Ascending aorta (tissue), 2 donors: Measurements from ENCODE around the gene NMT1. TPM values are rescaled to one million over a fixed set of nuclear protein-coding genes. Genes with fewer than 3 reads are reported as not detected.

Source experiments
- DNase-seq, 2 donors: peaks; one replicate each; pipeline ENCODE4 v3.0.0-alpha.2; 2019; ENCODE audit warnings: low spot score in 2 of 2
- H3K27ac ChIP-seq, 2 donors: fragments of 200-600 bp; sonication (generic); one replicate each; pipeline ENCODE4 v1.5.1; 2016 to 2017; ENCODE audit warnings: mild to moderate bottlenecking in 1 of 2
- H3K27me3 ChIP-seq: fragments of 200-600 bp; sonication (generic); one replicate; pipeline ENCODE4 v1.5.1; 2017
- H3K36me3 ChIP-seq, 2 donors: fragments of 200-600 bp; sonication (generic); one replicate each; pipeline ENCODE4 v1.5.1; 2016
- H3K4me1 ChIP-seq, 2 donors: fragments of 200-600 bp; sonication (generic); one replicate each; pipeline ENCODE4 v1.5.1; 2016 to 2017; ENCODE audit warnings: mild to moderate bottlenecking in 1 of 2
- H3K4me3 ChIP-seq, 2 donors: fragments of 200-600 bp; sonication (generic); one replicate each; pipeline ENCODE4 v1.5.1; 2016 to 2017; ENCODE audit warnings: mild to moderate bottlenecking in 1 of 2
- H3K9me3 ChIP-seq, 2 donors: fragments of 200-600 bp; sonication (generic); one replicate each; pipeline ENCODE4 v1.5.1; 2016
- CTCF ChIP-seq, 3 experiments: fragments of 200-600 bp in 2 of 3; fragments of 450-650 bp in 1 of 3; sonication (generic) in 2 of 3; IDR thresholded peaks; one replicate each; pipeline ENCODE4 v1.5.1; 2016 to 2019; ENCODE audit warnings: antibody characterized with exemption in 3 of 3, mild to moderate bottlenecking in 1 of 3, moderate library complexity in 1 of 3
- intact Hi-C: fragments of 100-400 bp; cut with DNase I; formaldehyde crosslinking; loops from one replicate; pipeline ENCODE4 v1.15.1; 2023
- total RNA-seq: library from RNA; depleted of rRNA; stranded (reverse); fragments of >200 nt; gene quantifications from one replicate; pipeline ENCODE4 v1.1.0, GENCODE V29; 2016

The NMT1 gene
- 89.7 TPM for total RNA-seq

- H3K4me1 ChIP-seq = peaks cover 11 to 41% of the 10 kb centered on the region in 2 donors
- H3K4me3 ChIP-seq = peak within 1 kb of the TSS; percentile 82 to 84
- intact Hi-C loops = loop anchor here (1.0 to 2.0 kb wide), 3 partner anchors 10 to 72 kb away; partner anchors contain the start of genes DCAKD and PLCD3
- H3K27me3 ChIP-seq = no peaks in the 10 kb centered on the region
- peak; percentile 97 to 100 for DNase-seq
- no peaks in the 10 kb centered on the region for H3K9me3 ChIP-seq
- no peak for TF ChIP-seq CTCF (IDR thresholded peaks at IDR 0.05)
- peak within 1 kb of the TSS; percentile 90 to 94 for H3K27ac ChIP-seq
- no peaks in the 10 kb centered on the region for H3K36me3 ChIP-seq
Measured at GRCh38 chr17:45060797-45061605, at the start of gene NMT1. Gene NMT1, plus strand, starts transcription at chr17:45061317. Its CDS starts 13 bp downstream, at chr17:45061330.

DNA sequence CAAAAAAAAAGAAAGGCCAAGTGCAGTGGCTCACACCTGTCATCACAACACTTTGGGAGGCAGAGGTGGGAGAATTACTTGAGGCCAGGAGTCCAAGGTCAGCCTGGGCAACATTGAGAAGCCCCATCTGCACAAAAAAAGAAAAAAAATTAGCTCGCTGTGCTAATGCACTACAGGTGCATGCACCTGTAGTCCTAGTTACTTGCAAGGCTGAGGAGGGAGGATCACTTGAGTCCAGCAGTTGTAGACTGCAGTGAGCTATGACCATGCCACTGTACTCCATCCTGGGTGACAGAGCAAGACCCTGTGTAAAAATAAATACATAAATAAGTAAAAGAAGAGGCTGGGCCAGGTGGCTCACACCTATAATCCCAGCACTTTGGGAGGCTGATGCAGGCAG lies 49.4 kb upstream of the NMT1 start:
- Histone ChIP-seq H3K4me3 (no peak overlapping the region), H3K27me3 (no peaks in the 10 kb centered on the region), H3K4me1 (no peaks in the 10 kb centered on the region), H3K27ac (no peak overlapping the region), H3K9me3 (no peaks in the 10 kb centered on the region), H3K36me3 (no peaks in the 10 kb centered on the region)
- DNase-seq = no peak
- intact Hi-C loops = no loop called here
- TF ChIP-seq CTCF (IDR thresholded peaks at IDR 0.05) = no peak

GRCh38 chr17:45013021-45013997 lies 47.8 kb upstream of the NMT1 start:
- intact Hi-C loops = no loop called here
- H3K27me3 ChIP-seq = no peaks in the 10 kb centered on the region
- H3K27ac ChIP-seq = no peak overlapping the region

GRCh38 chr17:45016237-45016636 lies 44.9 kb upstream of the NMT1 start:
- DNase-seq = no peak
- Histone ChIP-seq H3K4me1 (peaks cover 0 to 11% of the 10 kb centered on the region in 2 donors), H3K27ac (no peak overlapping the region), H3K9me3 (no peaks in the 10 kb centered on the region), H3K36me3 (no peaks in the 10 kb centered on the region), H3K27me3 (no peaks in the 10 kb centered on the region), H3K4me3 (no peak overlapping the region)
- intact Hi-C loops = loop anchor here (5.0 kb wide), 1 partner anchor 181 kb away; no protein-coding TSS in a partner anchor
- TF ChIP-seq CTCF (IDR thresholded peaks at IDR 0.05) = no peak

More at GRCh38 chr17:45013021-45013997, 47.8 kb upstream of the NMT1 start:
- H3K9me3 ChIP-seq = no peaks in the 10 kb centered on the region
- H3K36me3 ChIP-seq = no peaks in the 10 kb centered on the region
- no peak for TF ChIP-seq CTCF (IDR thresholded peaks at IDR 0.05)
- DNase-seq = no peak
- no peak overlapping the region for H3K4me3 ChIP-seq
- H3K4me1 ChIP-seq = no peaks in the 10 kb centered on the region

GRCh38 chr17:45016823-45017222 lies 44.3 kb upstream of the NMT1 start:
- intact Hi-C loops = loop anchor here (5.0 kb wide), 1 partner anchor 180 kb away; no protein-coding TSS in a partner anchor

More at GRCh38 chr17:45016823-45017222, 44.3 kb upstream of the NMT1 start:
- Histone ChIP-seq H3K9me3 (no peaks in the 10 kb centered on the region), H3K36me3 (no peaks in the 10 kb centered on the region), H3K4me3 (no peak overlapping the region), H3K4me1 (peaks cover 5 to 17% of the 10 kb centered on the region in 2 donors), H3K27ac (no peak overlapping the region), H3K27me3 (no peaks in the 10 kb centered on the region)
- TF ChIP-seq CTCF (IDR thresholded peaks at IDR 0.05) = peak in 1 of 3 experiments; percentile 21
- no peak for DNase-seq
